Subcutaneous abdominal adipose tissue (tissue), 5 donors: ENCODE results near the gene MED29.

Experiments
- H3K27ac ChIP-seq: one replicate; pipeline ENCODE4 v1.7.0; 2013; ENCODE audit warnings: low read depth, mild to moderate bottlenecking, inconsistent platforms, low read length, moderate library complexity
- H3K27me3 ChIP-seq, 5 donors: one replicate each; pipeline ENCODE4 v1.7.0; 2013; ENCODE audit warnings: low read length in 5 of 5, inconsistent platforms in 1 of 5; ENCODE audit not compliant: control insufficient read depth in 5 of 5, insufficient read depth in 4 of 5
- H3K36me3 ChIP-seq, 5 donors: one replicate each; pipeline ENCODE4 v1.7.0; 2013; ENCODE audit warnings: low read length in 5 of 5; ENCODE audit not compliant: control insufficient read depth in 5 of 5, insufficient read depth in 5 of 5
- H3K4me1 ChIP-seq, 5 donors: one replicate each; pipeline ENCODE4 v1.7.0; 2013; ENCODE audit warnings: low read length in 5 of 5, mild to moderate bottlenecking in 3 of 5, moderate library complexity in 1 of 5; ENCODE audit not compliant: control insufficient read depth in 5 of 5, insufficient read depth in 5 of 5
- H3K4me3 ChIP-seq, 5 donors: one replicate each; pipeline ENCODE4 v1.7.0; 2013; ENCODE audit warnings: low read length in 5 of 5, low read depth in 1 of 5
- H3K9ac ChIP-seq, 5 donors: one replicate each; pipeline ENCODE4 v1.7.0; 2013; ENCODE audit warnings: low read length in 5 of 5, mild to moderate bottlenecking in 4 of 5, moderate library complexity in 3 of 5
- H3K9me3 ChIP-seq, 5 donors: one replicate each; pipeline ENCODE4 v1.7.0; 2013; ENCODE audit warnings: low read length in 5 of 5; ENCODE audit not compliant: control insufficient read depth in 5 of 5
- donor health status: healthy.
- donor health status: healthy.
- donor health status: healthy.
- donor health status: healthy.
- donor health status: healthy.

Gene MED29, protein sequence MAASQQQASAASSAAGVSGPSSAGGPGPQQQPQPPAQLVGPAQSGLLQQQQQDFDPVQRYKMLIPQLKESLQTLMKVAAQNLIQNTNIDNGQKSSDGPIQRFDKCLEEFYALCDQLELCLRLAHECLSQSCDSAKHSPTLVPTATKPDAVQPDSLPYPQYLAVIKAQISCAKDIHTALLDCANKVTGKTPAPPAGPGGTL

DNA sequence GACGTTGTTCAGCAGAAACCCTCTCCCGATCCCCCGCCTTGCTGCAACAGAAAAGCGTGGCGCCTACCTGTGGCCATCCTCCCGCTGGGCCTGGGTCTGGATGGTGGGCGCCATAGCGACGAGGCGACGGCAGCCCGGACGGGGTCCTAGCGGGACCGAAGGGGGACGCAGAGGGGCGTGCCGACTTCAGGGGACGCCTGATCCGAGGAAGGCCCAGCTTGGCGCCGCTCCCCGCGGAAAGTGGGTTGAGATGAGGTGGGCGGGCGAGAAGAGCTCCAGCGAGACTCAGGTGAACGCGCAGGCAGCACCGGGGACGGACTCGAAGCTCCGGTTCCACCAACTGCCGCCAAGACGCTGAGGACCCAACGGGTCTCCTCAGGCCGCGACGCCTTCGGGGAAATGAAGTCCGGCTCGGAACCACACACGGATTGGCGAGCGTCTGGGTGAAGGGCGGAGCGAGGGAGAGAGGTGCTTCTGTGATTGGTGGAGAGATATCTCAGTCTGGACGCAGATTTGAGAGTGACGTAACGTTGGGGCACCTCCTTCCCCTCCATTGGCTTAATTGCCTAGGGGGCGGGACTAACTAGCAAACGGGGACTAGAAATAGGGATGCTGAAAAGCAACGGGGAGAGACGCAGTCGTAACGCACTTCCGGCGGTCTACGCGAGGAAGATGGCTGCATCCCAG lies at the start of gene MED29, which contains the start of gene PAF1:
Gene MED29 (plus strand): TSS at position 628 of the 687 bp plus-strand sequence. CDS start 45 bp downstream, at position 673.
Gene PAF1 (minus strand): TSS at position 356 of the 687 bp plus-strand sequence. CDS start 242 bp downstream, at position 114.
- peak within 1 kb of the TSS; percentile 68 to 98 (median 95) for H3K9ac ChIP-seq
- H3K4me3 ChIP-seq: peak within 1 kb of the TSS; percentile 92 to 99 (median 97)
- no peaks in the 10 kb centered on the region for H3K9me3 ChIP-seq
- H3K36me3 ChIP-seq: peaks cover 5 to 55% (median 55%) of the 10 kb centered on the region in 5 donors
- peak within 1 kb of the TSS; percentile 97 for H3K27ac ChIP-seq
- no peaks in the 10 kb centered on the region for H3K27me3 ChIP-seq
- peaks cover 0 to 28% (median 25%) of the 10 kb centered on the region in 5 donors for H3K4me1 ChIP-seq

DNA sequence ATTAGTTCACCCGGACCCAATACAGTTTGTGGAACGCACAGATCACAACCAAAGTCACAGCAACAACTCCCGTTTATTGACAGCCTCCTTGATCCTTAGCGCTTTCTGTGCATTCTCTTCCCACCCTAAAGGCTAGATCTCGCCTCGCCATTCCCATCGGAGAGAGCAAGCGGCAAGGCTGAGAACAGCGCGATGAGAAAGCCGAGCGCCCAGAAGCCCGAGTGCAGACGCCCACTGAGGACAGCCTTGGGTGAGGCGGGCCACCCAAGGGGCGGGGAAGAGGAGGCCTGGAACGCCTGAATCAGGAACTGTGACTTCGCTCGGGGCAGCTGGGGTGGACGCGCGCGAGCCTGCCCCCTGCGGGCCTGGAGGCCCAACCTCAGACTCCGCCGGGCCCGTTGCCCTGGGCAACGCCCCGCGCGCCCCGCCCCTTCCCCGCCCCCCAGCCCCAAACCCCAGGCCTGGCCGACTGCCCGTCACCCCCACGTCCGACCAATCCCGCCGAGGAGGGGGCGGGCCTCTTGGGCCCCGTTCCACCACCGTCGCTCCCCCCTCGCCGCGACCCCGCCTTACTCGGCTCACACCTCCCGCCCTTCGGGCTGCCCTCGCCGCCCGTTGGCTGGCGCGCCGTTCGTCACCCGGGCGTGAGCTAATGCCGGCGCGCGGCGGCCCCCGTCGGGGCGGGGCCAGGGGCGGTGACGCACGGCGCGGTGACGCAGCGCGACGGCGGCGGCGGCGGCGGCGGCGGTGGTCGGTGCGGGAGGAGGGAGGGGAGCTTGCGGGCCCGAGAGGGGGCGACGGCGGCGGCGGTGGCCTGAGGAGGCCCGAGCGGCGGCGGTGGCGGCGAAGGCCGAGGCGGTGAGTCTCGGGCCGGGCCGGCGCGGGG lies 49.2 kb upstream of the MED29 start, which contains the start of gene SAMD4B:
Gene SAMD4B (plus strand): TSS at position 703 of the 886 bp plus-strand sequence. CDS start 14,473 bp downstream, outside the sequence.
- H3K4me1 ChIP-seq: peaks cover 6 to 54% (median 46%) of the 10 kb centered on the region in 5 donors
- H3K27me3 ChIP-seq: no peaks in the 10 kb centered on the region
- peaks cover 0 to 12% (median 3%) of the 10 kb centered on the region in 5 donors for H3K36me3 ChIP-seq
- H3K27ac ChIP-seq: peak within 1 kb of the TSS; percentile 70
- H3K9me3 ChIP-seq: no peaks in the 10 kb centered on the region
- peak within 1 kb of the TSS; percentile 74 to 99 (median 90) for H3K4me3 ChIP-seq
- H3K9ac ChIP-seq: peak within 1 kb of the TSS; percentile 57 to 96 (median 84)

DNA sequence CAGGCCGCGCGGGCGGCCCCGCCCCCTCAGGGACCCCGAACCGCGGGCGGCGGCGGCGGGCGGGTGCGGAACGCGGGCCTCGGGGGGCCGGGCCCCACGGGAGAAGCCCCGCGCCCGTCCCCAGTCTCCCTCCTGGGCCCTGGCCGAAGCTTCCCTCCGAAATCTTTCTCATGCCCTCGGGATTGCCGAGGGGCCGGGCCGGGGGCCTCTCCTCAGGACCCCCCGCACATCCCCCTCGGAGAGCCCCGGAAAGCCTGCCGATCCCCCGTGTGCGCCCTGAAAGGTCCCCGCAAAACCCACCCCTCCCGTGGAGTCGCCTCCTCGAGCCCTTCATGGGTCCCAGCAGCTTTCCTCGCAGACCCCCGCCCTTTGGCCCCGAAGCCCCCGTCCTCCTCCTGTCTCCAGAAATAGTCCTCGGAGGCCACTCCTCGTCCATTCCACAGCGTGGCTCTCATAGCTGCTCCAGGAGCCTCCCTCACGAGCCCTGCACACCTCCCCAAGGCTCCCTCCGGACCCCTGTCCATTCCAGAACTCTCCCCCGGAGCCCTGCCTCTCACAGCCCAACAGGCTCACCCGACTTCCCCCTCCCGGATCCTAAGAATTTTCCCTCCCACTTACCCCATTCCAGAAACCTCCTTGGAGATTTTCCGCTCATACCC lies 48.4 kb upstream of the MED29 start:
- Histone ChIP-seq H3K4me3 (peak overlapping the region; percentile 62 to 76 (median 72)), H3K27me3 (no peaks in the 10 kb centered on the region), H3K36me3 (peaks cover 0 to 16% (median 3%) of the 10 kb centered on the region in 5 donors), H3K9ac (peak overlapping the region; percentile 17 to 84 (median 83)), H3K27ac (peak overlapping the region; percentile 48), H3K4me1 (peaks cover 6 to 49% (median 45%) of the 10 kb centered on the region in 5 donors), H3K9me3 (no peaks in the 10 kb centered on the region)

DNA sequence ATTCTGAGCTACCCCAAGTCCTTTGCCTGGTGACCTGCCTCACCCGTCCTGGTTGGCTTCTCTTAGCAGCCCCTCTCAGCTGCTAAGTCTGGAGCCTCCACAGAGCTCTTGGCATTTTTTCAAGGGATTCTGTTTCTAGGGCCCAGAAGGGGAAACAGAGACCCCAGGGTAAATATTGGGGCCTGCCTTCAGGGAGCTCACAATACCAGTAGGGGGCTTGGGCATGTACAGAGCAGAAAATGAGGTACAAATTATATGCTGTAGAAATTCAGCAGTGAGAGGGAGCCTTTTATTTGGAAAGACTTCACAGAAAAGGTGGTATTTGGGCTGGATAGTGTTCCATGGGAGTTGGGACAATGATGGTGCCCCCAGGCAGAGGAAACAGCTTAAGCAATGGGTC lies 45.2 kb upstream of the MED29 start:
- Histone ChIP-seq H3K4me3 (no peak overlapping the region), H3K9ac (peak overlapping the region in 2 of 5 donors; percentile 21 to 32), H3K36me3 (peaks cover 8 to 39% (median 11%) of the 10 kb centered on the region in 5 donors), H3K27ac (no peak overlapping the region), H3K9me3 (no peaks in the 10 kb centered on the region), H3K27me3 (no peaks in the 10 kb centered on the region), H3K4me1 (peaks cover 3 to 38% (median 38%) of the 10 kb centered on the region in 5 donors)

DNA sequence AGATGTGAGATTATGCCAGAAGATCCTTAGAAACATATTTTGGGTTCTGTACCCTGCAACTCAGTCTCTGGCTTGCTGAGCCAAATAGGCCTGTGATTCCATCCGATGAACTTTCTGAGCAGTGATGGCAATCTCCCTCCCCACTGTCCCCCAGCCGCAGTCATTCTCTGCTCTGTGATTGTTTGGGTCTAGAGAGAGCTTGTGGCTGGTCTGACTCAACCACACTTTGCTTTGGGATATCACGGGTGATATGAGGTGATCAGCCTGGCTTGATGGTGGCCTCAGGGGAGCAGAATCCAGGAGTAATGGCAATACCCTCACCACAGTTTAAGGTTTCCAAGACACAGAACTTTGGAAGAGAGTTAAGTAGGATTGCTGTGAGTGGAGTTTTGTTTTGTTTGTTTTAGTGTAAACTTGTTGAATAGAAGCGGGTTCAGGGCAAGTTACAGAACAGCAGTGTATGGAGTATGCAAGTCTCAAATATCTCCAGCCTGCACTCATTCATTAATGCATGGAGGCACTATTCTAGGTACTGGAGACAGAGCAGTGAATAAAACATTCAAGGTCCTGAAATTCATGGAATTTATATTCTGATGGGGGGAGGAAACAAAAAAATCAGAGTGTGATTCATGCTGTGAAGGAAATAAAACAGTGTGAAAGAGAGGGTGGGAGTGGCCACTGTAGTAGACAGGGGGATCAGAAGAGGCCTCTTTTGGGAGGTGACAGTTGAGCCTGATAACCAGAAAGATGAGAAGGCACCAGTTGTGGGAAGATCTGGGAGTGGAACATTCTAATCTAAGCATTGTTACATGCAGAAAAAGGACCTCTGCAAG lies 43.6 kb upstream of the MED29 start:
- Histone ChIP-seq H3K27ac (no peak overlapping the region), H3K9me3 (no peaks in the 10 kb centered on the region), H3K9ac (peak overlapping the region in 1 of 5 donors; percentile 1), H3K36me3 (peaks cover 8 to 52% (median 22%) of the 10 kb centered on the region in 5 donors), H3K4me3 (no peak overlapping the region), H3K27me3 (no peaks in the 10 kb centered on the region), H3K4me1 (peaks cover 0 to 45% (median 41%) of the 10 kb centered on the region in 5 donors)

DNA sequence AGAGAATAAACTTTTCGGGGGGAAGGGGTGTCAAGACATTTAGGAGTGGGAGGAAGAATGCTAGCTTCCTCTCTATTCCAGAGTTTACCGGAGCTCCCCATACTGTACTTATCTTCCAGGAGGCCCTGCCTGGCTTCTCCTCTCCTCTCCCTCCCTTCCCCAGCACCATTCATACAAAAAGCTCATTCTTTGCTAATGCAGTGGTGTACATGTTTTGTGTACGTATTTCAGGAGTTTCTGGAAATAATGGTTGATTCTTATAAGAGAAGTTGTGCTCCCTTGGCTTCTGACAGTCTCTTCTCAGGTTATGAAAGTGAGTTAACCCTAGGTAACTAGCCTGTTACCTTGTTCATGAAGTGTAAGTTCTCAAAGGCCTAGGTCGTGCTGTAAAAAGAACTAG lies 41.9 kb upstream of the MED29 start:
- Histone ChIP-seq H3K36me3 (peaks cover 14 to 64% (median 33%) of the 10 kb centered on the region in 5 donors), H3K9ac (peak overlapping the region in 1 of 5 donors; percentile 3), H3K9me3 (no peaks in the 10 kb centered on the region), H3K27ac (no peak overlapping the region), H3K4me3 (no peak overlapping the region), H3K27me3 (no peaks in the 10 kb centered on the region), H3K4me1 (peaks cover 0 to 38% (median 30%) of the 10 kb centered on the region in 5 donors)

DNA sequence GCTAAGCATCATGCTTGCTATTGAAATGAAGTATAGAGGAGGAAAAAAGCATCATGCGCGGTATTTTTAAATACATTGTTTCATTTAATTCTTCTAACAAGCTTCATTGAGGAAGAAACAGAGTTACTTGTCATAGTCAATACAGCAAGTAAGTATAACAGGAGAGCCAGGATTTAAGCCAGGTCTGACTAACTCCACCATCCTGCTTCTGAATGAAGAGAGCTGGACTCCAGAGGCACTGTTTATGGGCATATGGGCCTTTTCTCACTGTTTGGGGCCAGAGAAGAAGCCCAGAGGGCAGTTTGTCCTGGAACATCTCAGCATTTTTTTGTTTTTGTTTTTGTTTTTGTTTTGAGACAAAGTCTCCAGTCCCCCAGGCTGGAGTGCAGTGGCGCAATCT lies 41.0 kb upstream of the MED29 start:
- H3K4me1 ChIP-seq: peaks cover 0 to 36% (median 26%) of the 10 kb centered on the region in 5 donors
- H3K27ac ChIP-seq: no peak overlapping the region
- no peaks in the 10 kb centered on the region for H3K9me3 ChIP-seq
- H3K4me3 ChIP-seq: no peak overlapping the region
- H3K27me3 ChIP-seq: no peaks in the 10 kb centered on the region
- H3K36me3 ChIP-seq: peaks cover 14 to 72% (median 38%) of the 10 kb centered on the region in 5 donors
- no peak overlapping the region for H3K9ac ChIP-seq

DNA sequence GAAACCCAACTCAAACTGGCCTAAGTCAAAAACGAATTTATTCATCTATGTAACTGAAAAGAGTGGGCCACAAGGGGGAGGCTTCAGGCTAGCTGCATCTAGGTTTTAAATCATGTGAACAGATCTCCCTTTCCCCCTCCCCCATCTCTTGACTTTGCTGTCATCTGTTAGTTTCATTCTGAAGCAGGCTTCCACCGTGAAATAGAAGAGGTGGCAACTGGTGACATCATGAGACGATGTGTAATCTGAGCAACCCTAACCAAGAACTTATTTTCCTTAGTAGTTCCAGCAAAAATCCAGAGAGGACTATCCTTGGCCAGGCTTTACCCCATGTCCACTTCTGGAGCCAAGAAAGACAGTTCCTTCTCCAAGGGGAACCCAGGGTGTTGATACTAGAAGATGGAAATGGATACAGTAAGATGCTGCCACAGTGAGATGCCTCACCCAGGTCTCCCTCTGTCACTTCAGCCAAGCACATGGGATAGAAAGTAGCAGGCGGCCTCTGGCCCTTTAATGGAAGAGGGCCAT lies 39.6 kb upstream of the MED29 start:
- H3K27me3 ChIP-seq: no peaks in the 10 kb centered on the region
- H3K36me3 ChIP-seq: peaks cover 14 to 75% (median 53%) of the 10 kb centered on the region in 5 donors
- H3K4me1 ChIP-seq: peaks cover 0 to 30% (median 14%) of the 10 kb centered on the region in 5 donors
- H3K9ac ChIP-seq: peak overlapping the region in 2 of 5 donors; percentile 23 to 44
- no peak overlapping the region for H3K4me3 ChIP-seq
- peak overlapping the region; percentile 33 for H3K27ac ChIP-seq
- no peaks in the 10 kb centered on the region for H3K9me3 ChIP-seq
